WTC11 (cell line): Measurements from ENCODE around the gene DCLK1. TPM values are rescaled to one million over a fixed set of nuclear protein-coding genes. Genes with fewer than 3 reads are reported as not detected.
"Not testable (repeated sequence)": the region's sequence is repeated elsewhere in the genome, so short reads cannot be mapped to it uniquely, and the experiment has no call there.

ENCODE experiments used
- ATAC-seq: fragments of 200-7000 bp; cut with Tn5 transposase; 2 replicates; pipeline ENCODE4 v1.10.0; 2021; ENCODE audit warnings: mild to moderate bottlenecking, moderate library complexity
- CTCF ChIA-PET: fragments of 300-600 bp; sonication (Branson Sonifier 250); formaldehyde crosslinking; loops from one replicate; lab custom pipeline; 2021; ENCODE audit warnings: antibody characterized with exemption; lab: Charles Lee
- POLR2A ChIA-PET: fragments of 350-600 bp; sonication (Branson Sonifier 250); formaldehyde crosslinking; loops from one replicate; lab custom pipeline; 2021; ENCODE audit warnings: antibody characterized with exemption; lab: Charles Lee
- DNase-seq: peaks from one replicate; pipeline ENCODE4 v3.0.0; 2021; ENCODE audit warnings: low spot score
- H3K27ac Mint-ChIP-seq: 2 replicates; pipeline ENCODE4 v1.8.0; 2021; ENCODE audit warnings: mixed read lengths
- H3K27me3 Mint-ChIP-seq: 2 replicates; pipeline ENCODE4 v1.8.0; 2021; ENCODE audit warnings: low read depth, mild to moderate bottlenecking, moderate library complexity, mixed read lengths
- H3K36me3 Mint-ChIP-seq: 2 replicates; pipeline ENCODE4 v1.8.0; 2021; ENCODE audit warnings: mixed read lengths
- H3K4me1 Mint-ChIP-seq: 2 replicates; pipeline ENCODE4 v1.8.0; 2022; ENCODE audit warnings: mixed read lengths
- H3K4me3 Mint-ChIP-seq: 2 replicates; pipeline ENCODE4 v1.8.0; 2021; ENCODE audit warnings: mild to moderate bottlenecking, moderate library complexity, mixed read lengths
- H3K9me3 Mint-ChIP-seq: 2 replicates; pipeline ENCODE4 v1.8.0; 2021; ENCODE audit warnings: mixed read lengths
- ATF2 ChIP-seq: sonication (generic); formaldehyde crosslinking; IDR thresholded peaks from 2 replicates; pipeline ENCODE4 v1.8.1; 2022; ENCODE audit warnings: low read depth, missing genetic modification reagents, borderline replicate concordance
- CREM ChIP-seq: sonication (generic); formaldehyde crosslinking; IDR thresholded peaks from 2 replicates; pipeline ENCODE4 v1.8.1; 2022; ENCODE audit warnings: mild to moderate bottlenecking, missing genetic modification reagents, moderate library complexity
- EMX1 ChIP-seq: fragments of 250-450 bp; sonication (Bioruptor Pico); IDR thresholded peaks from 2 replicates; pipeline ENCODE4 v1.8.0; 2021; ENCODE audit warnings: mild to moderate bottlenecking
- HMGXB4 ChIP-seq: sonication (generic); formaldehyde crosslinking; IDR thresholded peaks from 2 replicates; pipeline ENCODE4 v1.8.1; 2023; ENCODE audit warnings: mild to moderate bottlenecking, moderate library complexity, missing genetic modification reagents
- IRF1 ChIP-seq: sonication (generic); formaldehyde crosslinking; IDR thresholded peaks from 2 replicates; pipeline ENCODE4 v1.8.0; 2023; ENCODE audit warnings: missing genetic modification reagents
- NR1H2 ChIP-seq: sonication (generic); formaldehyde crosslinking; IDR thresholded peaks from 2 replicates; pipeline ENCODE4 v1.9.0; 2021; ENCODE audit warnings: mild to moderate bottlenecking, moderate library complexity, missing genetic modification reagents
- OVOL2 ChIP-seq: fragments of 250-450 bp; sonication (Bioruptor Pico); IDR thresholded peaks from 2 replicates; pipeline ENCODE4 v1.9.0; 2021; ENCODE audit warnings: mild to moderate bottlenecking, borderline replicate concordance
- USF1 ChIP-seq: sonication (generic); formaldehyde crosslinking; IDR thresholded peaks from 2 replicates; pipeline ENCODE4 v1.8.0; 2022; ENCODE audit warnings: mild to moderate bottlenecking, missing genetic modification reagents
- ZNF416 ChIP-seq: fragments of 250-450 bp; sonication (Bioruptor Pico); IDR thresholded peaks from 2 replicates; pipeline ENCODE4 v1.9.0; 2021; ENCODE audit warnings: mild to moderate bottlenecking, inconsistent platforms
- ZNF512 ChIP-seq: sonication (generic); formaldehyde crosslinking; IDR thresholded peaks from 2 replicates; pipeline ENCODE4 v1.8.1; 2022; ENCODE audit warnings: missing genetic modification reagents, borderline replicate concordance
- total RNA-seq: library from RNA; stranded (reverse); gene quantifications from 3 replicates; pipeline ENCODE4 v1.2.3, GENCODE V29; 2021
- TF ChIP-seq, protein P1 (sequence below): fragments of 250-450 bp; sonication (Bioruptor Pico); IDR thresholded peaks from 2 replicates; pipeline ENCODE4 v1.9.0; 2021; ENCODE audit warnings: mild to moderate bottlenecking, borderline replicate concordance
- TF ChIP-seq, protein P2 (sequence below): sonication (generic); formaldehyde crosslinking; IDR thresholded peaks from 2 replicates; pipeline ENCODE4 v1.8.1; 2023; ENCODE audit warnings: mild to moderate bottlenecking, missing genetic modification reagents, moderate library complexity

DCLK1 gene
- total RNA-seq, 1 experiment from 2014 or later: 18.5 TPM

DNA sequence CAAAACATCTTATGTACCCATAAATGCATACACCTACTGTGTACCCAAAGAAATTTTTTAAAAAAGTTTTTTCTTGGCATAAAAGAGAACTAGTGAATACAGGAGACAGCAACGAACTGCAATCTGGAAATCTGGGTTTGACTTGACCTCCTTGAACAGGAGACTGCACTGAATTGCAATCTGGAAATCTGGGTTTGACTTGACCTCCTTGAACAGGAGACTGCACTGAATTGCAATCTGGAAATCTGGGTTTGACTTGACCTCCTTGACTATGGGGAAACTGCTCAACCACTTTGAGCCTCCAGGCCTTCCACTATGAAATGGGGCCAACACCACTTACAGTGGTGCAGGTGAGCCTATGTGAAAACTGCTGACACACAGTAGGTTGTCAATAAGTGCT lies 147.5 kb downstream of the DCLK1 start:
- H3K4me1 Mint-ChIP-seq: peaks cover 54% of the 10 kb centered on the region
- CTCF ChIA-PET, H3K27ac Mint-ChIP-seq, ATAC-seq, H3K4me3 Mint-ChIP-seq, DNase-seq, POLR2A ChIA-PET, H3K27me3 Mint-ChIP-seq: not testable (repeated sequence)
- H3K36me3 Mint-ChIP-seq: peaks cover 24% of the 10 kb centered on the region
- H3K9me3 Mint-ChIP-seq: peaks cover 29% of the 10 kb centered on the region

- CTCF ChIA-PET: no interaction called here
Measured at GRCh38 chr13:35983206-35983605, 148.0 kb downstream of the DCLK1 start.

More at GRCh38 chr13:35983206-35983605, 148.0 kb downstream of the DCLK1 start:
- DNase-seq (no peak), ATAC-seq (no peak)
- POLR2A ChIA-PET: no interaction called here
- peaks cover 29% of the 10 kb centered on the region for H3K9me3 Mint-ChIP-seq
- H3K36me3 Mint-ChIP-seq: peaks cover 24% of the 10 kb centered on the region
- H3K4me3 Mint-ChIP-seq: no peak overlapping the region
- TF ChIP-seq USF1 (CRISPR knock-in tag): no peak
- TF ChIP-seq, protein P1, sequence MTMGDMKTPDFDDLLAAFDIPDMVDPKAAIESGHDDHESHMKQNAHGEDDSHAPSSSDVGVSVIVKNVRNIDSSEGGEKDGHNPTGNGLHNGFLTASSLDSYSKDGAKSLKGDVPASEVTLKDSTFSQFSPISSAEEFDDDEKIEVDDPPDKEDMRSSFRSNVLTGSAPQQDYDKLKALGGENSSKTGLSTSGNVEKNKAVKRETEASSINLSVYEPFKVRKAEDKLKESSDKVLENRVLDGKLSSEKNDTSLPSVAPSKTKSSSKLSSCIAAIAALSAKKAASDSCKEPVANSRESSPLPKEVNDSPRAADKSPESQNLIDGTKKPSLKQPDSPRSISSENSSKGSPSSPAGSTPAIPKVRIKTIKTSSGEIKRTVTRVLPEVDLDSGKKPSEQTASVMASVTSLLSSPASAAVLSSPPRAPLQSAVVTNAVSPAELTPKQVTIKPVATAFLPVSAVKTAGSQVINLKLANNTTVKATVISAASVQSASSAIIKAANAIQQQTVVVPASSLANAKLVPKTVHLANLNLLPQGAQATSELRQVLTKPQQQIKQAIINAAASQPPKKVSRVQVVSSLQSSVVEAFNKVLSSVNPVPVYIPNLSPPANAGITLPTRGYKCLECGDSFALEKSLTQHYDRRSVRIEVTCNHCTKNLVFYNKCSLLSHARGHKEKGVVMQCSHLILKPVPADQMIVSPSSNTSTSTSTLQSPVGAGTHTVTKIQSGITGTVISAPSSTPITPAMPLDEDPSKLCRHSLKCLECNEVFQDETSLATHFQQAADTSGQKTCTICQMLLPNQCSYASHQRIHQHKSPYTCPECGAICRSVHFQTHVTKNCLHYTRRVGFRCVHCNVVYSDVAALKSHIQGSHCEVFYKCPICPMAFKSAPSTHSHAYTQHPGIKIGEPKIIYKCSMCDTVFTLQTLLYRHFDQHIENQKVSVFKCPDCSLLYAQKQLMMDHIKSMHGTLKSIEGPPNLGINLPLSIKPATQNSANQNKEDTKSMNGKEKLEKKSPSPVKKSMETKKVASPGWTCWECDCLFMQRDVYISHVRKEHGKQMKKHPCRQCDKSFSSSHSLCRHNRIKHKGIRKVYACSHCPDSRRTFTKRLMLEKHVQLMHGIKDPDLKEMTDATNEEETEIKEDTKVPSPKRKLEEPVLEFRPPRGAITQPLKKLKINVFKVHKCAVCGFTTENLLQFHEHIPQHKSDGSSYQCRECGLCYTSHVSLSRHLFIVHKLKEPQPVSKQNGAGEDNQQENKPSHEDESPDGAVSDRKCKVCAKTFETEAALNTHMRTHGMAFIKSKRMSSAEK: no peak
- no peak for TF ChIP-seq ATF2 (CRISPR knock-in tag)
- TF ChIP-seq ZNF512 (CRISPR knock-in tag): no peak
- TF ChIP-seq NR1H2 (CRISPR knock-in tag): no peak
- TF ChIP-seq ZNF416 (CRISPR knock-in tag): no peak
- TF ChIP-seq, protein P2, sequence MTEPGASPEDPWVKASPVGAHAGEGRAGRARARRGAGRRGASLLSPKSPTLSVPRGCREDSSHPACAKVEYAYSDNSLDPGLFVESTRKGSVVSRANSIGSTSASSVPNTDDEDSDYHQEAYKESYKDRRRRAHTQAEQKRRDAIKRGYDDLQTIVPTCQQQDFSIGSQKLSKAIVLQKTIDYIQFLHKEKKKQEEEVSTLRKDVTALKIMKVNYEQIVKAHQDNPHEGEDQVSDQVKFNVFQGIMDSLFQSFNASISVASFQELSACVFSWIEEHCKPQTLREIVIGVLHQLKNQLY (CRISPR knock-in tag): no peak
- TF ChIP-seq IRF1 (CRISPR knock-in tag): no peak
- TF ChIP-seq EMX1: no peak
- TF ChIP-seq OVOL2 (CRISPR knock-in tag): no peak
- no peak for TF ChIP-seq CREM
- TF ChIP-seq HMGXB4 (CRISPR knock-in tag): no peak
- peaks cover 53% of the 10 kb centered on the region for H3K4me1 Mint-ChIP-seq
- no peaks in the 10 kb centered on the region for H3K27me3 Mint-ChIP-seq
- H3K27ac Mint-ChIP-seq: no peak overlapping the region
